Measurements from ENCODE around the gene SH3RF3. TPM values are rescaled to one million over a fixed set of nuclear protein-coding genes. Genes with fewer than 3 reads are reported as not detected.

Gene SH3RF3
- total and polyA plus RNA-seq, 12 donors, result 0.72 to 19.1 (median 12.2) TPM

DNA sequence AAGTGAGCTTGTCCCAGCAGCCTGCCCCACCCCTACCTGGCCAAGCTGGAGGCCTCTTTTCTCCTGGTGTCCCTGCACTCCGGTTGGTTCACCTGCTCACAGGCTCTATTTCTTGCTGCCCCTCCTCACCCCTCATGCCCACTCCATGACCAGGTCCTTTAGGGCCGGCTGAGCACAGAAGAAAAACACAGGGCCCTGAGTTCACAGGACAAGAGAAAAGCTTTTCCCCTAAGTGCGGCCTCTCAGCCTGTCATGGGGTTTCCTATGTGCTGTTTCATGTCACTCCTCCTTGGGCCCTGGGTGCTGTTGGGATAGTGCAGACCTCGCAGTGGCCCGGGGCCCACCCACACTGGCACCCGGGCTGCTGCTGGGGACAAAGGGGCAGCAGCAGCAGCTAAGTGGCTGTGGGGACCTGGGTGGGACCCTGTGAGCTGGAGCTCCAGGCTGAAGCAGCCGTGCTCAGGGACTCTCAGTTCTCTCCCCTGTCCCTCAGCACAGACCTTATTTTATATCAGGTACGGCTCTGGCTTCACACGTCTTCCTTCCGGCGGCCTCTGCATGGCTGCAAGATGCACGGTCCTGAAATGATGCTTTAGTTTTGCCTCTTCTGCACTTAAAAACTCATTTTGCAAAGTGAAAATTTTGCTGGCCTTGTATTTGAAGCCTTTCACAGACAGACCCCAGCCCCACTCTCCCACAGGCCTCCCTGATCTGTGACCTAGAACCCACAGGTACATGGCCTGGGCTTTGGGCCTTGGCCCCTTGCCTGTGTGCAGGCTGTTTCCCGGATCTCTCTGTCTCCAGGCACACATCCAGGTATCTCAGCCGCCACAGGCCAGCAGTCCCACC lies 71.8 kb downstream of the SH3RF3 start:
- Histone ChIP-seq H3K27me3 (no peaks in the 10 kb centered on the region), H3K4me3 (no peak overlapping the region), H3K4me1 (replicated peaks in 1 of 2) (peaks cover 0 to 30% of the 10 kb centered on the region in 2 donors), H3K27ac (no peak overlapping the region), H3K9me3 (replicated peaks in 1 of 3) (no peaks in the 10 kb centered on the region), H3K36me3 (replicated peaks in 1 of 2) (no peaks in the 10 kb centered on the region)
- TF ChIP-seq POLR2A (IDR thresholded peaks at IDR 0.05), result no peak
- TF ChIP-seq, protein P1, sequence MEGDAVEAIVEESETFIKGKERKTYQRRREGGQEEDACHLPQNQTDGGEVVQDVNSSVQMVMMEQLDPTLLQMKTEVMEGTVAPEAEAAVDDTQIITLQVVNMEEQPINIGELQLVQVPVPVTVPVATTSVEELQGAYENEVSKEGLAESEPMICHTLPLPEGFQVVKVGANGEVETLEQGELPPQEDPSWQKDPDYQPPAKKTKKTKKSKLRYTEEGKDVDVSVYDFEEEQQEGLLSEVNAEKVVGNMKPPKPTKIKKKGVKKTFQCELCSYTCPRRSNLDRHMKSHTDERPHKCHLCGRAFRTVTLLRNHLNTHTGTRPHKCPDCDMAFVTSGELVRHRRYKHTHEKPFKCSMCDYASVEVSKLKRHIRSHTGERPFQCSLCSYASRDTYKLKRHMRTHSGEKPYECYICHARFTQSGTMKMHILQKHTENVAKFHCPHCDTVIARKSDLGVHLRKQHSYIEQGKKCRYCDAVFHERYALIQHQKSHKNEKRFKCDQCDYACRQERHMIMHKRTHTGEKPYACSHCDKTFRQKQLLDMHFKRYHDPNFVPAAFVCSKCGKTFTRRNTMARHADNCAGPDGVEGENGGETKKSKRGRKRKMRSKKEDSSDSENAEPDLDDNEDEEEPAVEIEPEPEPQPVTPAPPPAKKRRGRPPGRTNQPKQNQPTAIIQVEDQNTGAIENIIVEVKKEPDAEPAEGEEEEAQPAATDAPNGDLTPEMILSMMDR (IDR thresholded peaks at IDR 0.05), result no peak
- peak in 2 of 7 donors; percentile 15 to 51 for DNase-seq
- 79 to 87% (median 86%) methylated on average over 9 to 14 of the region's 14 CpGs for WGBS, 4 donors
- intact Hi-C loops (cut with DNase I), result no loop called here

DNA sequence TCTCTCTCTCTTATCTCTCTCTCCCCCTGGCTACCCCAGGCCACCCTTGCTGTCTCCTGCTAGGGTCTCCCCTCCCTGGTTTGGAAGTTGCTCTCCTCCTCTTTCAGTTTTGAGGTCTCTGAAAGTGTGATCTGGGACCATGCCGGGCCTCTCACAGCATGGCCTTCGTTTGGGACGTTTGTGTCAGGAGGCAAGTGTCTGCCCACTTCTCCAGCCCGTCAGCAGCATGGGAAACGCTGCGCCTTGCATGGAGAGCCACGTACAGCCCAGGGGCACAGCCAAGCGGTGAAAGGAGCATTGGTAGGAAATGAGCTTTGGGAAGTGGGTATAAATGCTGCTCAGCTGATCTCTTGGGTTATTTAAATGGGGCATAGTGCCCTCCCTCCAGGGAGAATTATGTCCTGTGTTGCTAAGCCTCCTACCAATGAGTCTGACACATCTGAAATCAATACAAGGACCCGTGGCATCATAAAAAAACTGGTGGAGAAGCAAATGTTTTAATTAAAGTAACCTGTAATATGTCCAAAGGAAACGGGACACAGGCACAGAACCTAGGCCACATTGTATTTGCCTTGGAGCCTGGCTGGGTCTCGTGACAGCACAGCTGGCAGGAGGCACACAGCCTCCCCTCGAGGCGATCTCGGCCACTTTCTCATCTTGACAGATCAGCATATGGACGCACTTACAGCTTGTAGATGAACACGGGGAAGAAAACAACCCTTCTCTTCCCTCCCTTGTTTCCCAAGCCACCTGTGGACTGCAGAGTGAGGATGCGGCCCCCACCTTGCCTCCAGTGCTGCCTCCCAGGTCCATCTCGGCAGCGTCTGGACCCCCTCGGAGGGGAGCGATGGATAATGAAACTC lies 72.7 kb downstream of the SH3RF3 start:
- Histone ChIP-seq H3K27me3 (no peaks in the 10 kb centered on the region), H3K4me3 (no peak overlapping the region), H3K27ac (no peak overlapping the region), H3K9me3 (replicated peaks in 1 of 3) (no peaks in the 10 kb centered on the region), H3K36me3 (replicated peaks in 1 of 2) (no peaks in the 10 kb centered on the region), H3K4me1 (replicated peaks in 1 of 2) (peaks cover 3 to 26% of the 10 kb centered on the region in 2 donors)
- WGBS, 4 donors, result 69 to 83% (median 80%) methylated on average over 18 to 21 of the region's 21 CpGs
- DNase-seq, result peak in 2 of 7 donors; percentile 19 to 64
- intact Hi-C loops (cut with DNase I), result no loop called here
- TF ChIP-seq POLR2A (IDR thresholded peaks at IDR 0.05), result no peak
- TF ChIP-seq, protein P1 (IDR thresholded peaks at IDR 0.05), result no peak

DNA sequence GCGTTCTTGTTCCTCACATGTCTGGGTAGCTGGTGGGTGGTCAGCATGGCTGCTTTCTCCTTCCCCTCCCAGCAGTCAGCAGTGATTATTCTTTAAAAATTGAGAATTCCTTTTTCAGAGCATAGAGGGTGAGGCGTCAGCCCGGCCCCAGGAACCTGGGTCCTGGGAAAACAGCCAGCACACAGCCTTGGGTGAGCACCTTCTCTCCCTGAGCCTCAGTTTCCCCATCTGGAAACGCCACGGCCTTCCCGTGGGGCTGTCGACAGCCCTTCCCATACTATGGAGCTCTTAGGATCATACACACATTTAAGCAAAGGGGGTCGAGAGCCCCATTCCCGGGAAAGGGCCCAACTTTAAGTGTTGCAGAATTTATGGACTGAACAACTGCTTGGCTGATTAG lies 73.5 kb downstream of the SH3RF3 start:
- no peak overlapping the region for H3K27ac ChIP-seq
- H3K36me3 ChIP-seq (replicated peaks in 1 of 2), result no peaks in the 10 kb centered on the region
- H3K4me1 ChIP-seq (replicated peaks in 1 of 2), result peaks cover 4 to 28% of the 10 kb centered on the region in 2 donors
- TF ChIP-seq, protein P1 (IDR thresholded peaks at IDR 0.05), result no peak
- TF ChIP-seq POLR2A (IDR thresholded peaks at IDR 0.05), result no peak
- no peaks in the 10 kb centered on the region for H3K27me3 ChIP-seq
- WGBS, 4 donors, result 90 to 95% (median 92%) methylated on average over 6 to 9 of the region's 9 CpGs
- intact Hi-C loops (cut with DNase I), result no loop called here
- DNase-seq, result peak in 2 of 7 donors; percentile 12 to 42
- H3K9me3 ChIP-seq (replicated peaks in 1 of 3), result no peaks in the 10 kb centered on the region
- no peak overlapping the region for H3K4me3 ChIP-seq

All from adrenal gland (tissue), 12 donors.